Nucleus accumbens (tissue), 56 donors: Measurements from ENCODE around the gene FJX1.
A peak's percentile ranks its signal among the peaks of the same experiment; 100 is the strongest.
"Not testable (repeated sequence)": the region's sequence is repeated elsewhere in the genome, so short reads cannot be mapped to it uniquely, and the experiment has no call there.

Experiments used
- DNase-seq, 56 donors: peaks; one replicate each; lab custom pipeline; 2025; lab: John Stamatoyannopoulos, UW

Gene FJX1

DNA sequence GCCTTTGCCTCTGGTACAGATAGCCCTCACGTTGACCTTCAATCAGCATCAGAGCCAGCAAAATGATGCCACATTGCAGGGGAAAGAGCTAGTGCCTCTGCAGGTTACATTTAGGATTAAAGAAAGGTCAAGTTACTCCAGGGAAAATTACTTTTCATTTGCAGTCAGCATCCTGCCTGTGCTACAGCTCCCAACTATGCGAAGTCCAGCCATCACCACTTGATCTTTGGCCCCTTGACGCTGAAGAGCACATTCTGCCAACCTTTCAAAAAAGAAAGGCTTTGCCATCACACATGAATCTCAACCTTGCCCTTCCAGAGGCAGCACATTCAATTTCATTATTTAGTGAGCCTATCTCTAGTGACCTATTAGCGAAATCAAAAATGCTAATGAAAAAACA lies 11.3 kb downstream of the FJX1 start:
- no peak for DNase-seq

DNA sequence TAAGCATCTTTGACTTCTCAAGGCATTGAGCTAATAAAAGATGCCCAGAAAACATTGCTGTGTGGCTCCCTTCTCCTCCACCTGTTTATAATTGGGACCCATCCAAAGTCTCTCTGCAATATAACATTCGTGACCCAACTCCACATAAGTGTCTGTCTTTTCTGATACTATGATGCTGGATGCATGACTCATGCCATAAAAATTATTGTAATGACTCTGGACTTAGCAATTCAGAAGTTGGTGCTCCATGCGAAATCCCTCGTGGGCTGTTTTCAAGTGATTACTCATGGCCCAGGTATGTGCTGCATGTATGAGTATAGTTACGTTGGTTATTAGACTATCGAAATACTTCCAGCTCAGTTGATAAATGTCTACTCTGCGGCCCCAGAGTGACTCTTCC lies 11.7 kb downstream of the FJX1 start:
- DNase-seq: no peak

DNA sequence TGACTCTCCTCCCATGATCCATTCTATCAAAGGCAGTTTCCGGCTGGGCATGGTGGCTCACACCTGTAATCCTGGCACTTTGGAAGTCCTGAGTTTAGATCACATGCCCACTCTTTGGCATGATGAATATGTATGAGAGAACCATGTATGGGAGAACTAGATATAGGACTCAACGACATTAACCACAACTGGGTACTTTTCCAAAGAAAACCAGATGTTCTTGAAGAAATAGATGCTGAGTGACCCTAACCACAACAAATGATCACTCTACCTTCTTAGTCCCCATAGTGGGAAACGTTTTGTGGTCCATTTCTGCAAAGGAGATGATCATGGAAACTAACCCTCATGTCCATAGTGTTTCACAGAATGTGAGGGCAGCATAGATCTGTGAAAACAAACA lies 13.6 kb downstream of the FJX1 start:
- DNase-seq: no peak

DNA sequence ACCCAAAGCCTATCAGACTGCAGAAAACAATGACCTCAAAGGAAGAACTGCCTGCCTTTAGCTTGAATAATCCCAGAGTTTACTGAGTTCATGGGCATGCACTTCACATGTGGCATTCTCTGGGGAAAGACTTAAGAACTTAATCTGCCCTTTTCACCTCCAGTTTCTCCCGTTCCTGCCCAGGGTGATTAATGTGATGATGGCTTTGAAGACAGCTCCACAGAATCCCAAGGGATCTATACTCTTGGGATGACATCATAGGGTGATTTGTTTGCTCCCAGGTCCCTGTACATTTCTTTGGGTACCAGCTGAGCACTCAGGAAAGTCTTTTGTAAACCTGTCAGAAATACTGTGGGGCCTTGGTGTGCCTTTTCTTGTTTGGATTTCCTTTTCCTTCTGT lies 14.0 kb downstream of the FJX1 start:
- DNase-seq: no peak

DNA sequence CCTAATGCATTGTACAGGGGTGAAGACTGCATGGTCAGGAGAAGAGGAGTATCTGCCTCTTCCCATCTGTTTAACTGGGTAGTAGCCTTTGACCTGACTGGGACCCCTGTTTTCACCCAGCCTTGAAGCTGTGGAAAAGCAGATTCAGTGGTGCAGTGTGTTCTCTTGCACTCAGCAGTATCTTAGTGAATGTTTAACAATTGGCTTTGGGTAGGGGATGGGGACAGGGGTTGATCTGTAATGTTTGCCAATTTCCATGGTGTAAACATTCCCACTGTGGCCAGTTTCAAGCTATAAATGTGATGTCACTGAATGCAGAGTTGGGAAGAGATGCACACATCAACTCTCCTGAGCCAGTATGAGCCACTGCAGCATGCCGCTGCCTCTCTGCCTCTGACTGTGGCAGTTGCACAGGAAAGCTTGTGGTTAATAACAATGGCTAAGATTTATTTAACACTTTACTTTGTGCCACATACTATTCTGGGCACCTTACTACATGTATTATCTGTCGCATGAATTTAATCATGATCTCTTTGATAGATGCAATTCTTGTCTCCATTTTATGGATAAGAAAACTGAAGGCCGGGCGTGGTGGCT lies 15.7 kb downstream of the FJX1 start:
- no peak for DNase-seq

DNA sequence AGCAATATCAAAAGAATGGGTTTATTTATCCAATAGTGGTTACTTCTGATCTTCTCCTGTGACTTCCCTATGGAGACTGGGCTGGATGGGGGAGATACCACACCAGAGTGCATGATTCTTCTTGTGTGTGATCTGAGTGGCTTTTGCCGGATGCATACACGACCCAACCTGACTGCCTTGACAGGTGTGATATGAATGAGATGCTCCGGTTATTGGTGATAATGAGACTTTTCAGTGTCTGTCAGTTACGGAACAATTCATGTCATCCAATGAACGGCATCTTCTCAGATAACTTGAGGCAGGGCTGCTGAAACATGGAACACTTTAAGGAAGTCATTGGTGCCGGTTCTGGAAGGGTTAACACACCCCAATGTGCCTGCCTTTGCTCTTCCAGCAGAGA lies 17.7 kb downstream of the FJX1 start:
- DNase-seq: no peak

DNA sequence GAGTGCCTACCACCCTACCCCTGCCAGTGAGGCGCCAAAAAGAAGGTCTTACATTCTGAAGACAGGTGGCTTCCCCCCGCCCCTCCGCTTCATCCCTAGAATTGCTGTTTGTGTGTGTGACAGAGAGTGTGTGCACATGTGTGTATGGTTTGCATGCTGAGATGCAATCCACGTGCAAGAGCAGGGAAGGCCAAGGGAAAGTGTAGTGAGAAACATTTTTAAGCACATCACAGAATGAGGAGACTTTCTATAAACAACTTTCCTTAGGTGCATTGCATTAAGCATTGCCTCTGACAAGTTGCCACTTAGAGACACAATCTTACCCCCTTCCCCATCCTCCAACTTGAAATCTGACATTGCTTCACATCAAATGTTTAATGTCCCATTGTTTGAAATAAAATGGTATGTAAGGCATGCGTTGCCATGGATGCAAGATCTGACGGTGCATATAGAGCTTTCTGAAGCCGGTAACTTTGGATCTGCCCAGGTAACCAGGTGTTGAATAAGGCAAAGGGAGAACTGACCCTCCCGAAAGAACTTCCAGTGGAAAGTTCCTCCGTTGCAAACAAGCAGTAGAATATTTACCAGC lies 21.4 kb downstream of the FJX1 start:
- no peak for DNase-seq

DNA sequence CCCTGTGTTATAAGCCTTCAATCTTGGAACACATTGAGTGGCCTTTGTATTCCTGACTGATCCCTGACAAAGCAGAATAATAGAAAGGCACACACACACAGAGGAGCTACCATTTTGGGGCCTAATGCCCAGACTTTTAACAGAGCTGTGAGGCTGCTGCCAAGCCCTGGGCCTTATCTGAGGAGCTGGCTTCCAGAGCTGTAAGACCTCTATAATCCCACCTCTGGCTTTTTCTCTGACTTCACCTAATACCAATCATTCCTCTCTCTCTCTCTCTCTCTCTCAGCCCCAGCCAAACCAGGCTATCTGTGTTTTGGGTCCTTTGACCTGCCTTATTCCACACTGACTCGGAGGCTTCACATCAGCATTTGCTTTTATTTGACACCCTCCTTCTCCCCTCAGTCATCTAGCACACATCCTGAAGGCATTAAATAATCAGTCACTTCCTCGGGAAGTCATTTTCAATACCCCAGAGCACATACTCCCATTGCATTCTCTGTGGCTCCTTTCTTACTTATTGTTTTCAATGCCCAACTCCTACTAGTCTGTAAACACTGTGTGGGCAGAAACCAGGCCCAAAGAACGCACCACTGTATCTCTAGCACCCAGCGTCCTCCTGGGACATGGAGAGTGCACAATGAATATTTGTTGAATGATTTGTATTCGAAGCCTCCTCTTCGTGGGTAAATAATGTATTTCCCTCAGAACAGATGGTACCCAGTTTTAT lies 23.1 kb downstream of the FJX1 start:
- DNase-seq: no peak

DNA sequence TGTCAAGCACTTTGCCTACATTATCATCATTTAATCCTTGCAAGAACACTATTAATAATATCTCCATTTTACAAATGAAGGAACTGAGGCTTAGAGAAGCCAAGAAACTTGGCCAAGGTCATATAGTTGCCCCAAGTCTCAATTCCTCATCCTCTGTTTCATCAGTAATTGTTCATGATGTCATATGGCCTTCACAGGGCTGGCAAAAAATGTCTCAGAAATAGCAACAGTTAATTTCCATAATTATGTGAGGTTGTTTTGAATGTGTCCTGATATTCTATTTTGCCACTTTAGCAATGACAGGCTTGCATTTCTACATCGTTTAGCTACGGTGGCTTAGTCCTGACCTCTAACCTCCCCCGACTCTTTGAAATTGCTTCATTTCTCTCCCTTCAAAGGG lies 23.7 kb downstream of the FJX1 start:
- no peak for DNase-seq

DNA sequence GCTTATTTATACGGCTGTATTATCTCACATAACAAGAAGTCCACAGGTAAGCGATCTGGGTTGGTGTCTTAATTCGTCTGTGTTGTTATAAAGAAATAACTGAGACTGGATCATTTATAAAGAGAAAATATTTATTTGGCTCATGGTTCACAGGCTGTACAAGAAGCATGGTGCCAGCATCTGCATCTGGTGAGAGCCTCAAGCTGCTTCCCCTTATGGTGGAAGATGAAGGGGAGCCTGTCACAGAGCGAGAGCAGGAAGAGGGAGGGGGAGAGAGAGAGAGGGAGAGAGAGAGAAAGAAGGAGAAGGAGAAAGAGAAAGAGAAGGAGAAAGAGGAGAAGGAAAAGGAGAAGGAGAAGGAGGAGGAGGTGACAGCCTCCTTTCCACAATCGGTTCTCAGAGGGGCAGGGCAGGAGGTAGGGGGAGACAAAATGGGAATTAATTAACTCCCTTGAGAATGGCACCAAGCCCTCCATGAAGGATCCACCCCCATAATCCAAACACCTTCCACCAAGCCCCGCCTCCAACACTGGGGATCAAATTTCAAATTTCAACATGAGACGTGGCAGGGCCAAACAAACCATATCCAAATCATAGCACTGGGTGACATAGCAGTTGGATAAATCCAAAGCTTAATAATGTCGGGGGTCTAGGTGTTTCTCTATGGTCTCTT lies 29.3 kb downstream of the FJX1 start:
- DNase-seq: no peak

DNA sequence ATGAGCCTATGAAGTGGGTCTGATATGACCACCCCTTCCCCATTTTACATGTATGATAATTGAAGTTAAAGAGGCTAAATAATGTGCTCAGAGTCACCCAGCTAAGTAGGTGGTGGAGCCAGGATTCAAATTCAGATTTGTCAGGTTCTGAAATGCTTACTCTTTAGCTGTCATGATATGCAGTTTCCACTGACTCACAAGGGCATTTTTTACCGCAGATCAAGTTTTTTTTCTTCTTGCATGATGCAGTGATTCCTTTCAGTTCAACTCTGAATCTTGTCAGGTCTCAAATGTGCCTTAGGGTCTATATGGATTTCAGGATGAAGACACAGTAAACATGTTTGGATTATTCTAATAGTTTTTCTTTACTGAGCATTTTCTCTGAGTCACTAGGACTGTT lies 31.7 kb downstream of the FJX1 start:
- DNase-seq: no peak

DNA sequence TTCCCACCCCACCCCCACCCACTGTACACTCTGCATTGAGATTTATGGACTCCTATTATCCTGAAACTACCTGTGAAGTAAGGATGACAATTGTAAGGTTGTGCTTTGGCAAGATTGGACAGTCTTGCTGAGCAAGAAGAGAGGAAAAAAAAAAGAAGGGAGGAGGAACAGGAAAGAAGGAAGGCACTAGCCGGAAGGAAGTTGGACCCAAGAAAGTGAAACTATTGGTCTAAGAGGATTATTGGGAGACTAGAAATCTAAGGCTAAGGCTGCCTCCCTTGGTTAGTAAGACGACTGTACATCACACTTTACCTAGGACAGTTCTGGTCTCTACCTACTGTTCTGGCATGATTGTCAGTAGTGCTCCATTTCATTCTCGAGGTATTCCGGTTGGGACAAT lies 32.2 kb downstream of the FJX1 start:
- no peak for DNase-seq

DNA sequence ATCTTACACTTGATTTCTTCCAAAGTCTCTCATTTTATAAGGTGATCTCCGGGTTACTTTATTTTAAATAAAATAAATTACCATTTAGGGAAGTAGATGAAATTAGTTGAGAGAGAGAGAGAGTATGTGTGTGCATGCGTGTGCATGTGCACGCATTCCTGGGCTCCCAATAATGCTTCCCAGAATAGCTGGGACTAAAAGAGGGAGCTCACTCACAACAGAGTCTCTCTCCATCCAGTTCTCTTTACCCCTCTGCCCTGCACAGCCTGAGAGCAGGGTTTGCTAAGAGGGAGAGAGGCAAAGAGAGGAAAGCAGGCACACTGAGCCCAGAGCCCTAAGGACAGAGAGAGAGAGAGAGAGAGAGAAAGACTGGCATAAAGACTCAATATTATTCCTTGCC lies 33.0 kb downstream of the FJX1 start:
- no peak for DNase-seq

DNA sequence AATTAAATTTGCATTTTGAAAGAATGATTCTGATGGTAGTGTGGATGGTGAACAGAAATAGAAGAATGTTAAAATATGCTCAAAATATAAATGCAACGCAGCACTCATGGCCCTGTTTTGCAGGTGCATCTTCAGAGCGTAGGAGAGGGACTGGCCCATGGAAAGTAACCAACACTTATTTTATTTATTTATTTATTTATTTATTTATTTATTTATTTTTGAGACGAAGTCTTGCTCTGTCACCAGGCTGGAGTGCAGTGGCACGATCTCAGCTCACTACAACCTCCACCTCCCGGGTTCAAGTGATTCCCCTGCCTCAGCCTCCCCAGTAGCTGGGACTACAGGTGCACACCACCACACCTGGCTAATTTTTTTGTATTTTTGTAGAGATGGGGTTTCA lies 34.5 kb downstream of the FJX1 start:
- DNase-seq: not testable (repeated sequence)

DNA sequence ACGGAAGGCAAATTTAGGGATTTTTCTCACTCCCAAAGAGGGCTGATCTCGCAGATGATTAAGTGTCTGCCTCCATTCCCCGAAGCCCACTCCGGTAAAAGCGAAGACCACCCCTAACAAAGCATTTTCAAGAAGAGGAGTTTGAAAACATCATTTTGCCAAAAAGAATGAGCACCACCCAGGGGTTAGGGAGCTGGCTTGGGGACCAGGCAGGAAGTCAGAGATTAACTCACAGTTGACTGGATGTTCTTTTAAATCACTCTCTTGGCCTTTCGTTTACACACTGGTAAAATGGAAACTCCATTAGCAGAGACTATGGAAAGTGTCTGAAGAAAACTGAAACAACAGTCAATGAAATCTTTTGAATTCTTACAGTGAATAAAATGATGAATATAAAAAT lies 36.5 kb downstream of the FJX1 start:
- DNase-seq: no peak

DNA sequence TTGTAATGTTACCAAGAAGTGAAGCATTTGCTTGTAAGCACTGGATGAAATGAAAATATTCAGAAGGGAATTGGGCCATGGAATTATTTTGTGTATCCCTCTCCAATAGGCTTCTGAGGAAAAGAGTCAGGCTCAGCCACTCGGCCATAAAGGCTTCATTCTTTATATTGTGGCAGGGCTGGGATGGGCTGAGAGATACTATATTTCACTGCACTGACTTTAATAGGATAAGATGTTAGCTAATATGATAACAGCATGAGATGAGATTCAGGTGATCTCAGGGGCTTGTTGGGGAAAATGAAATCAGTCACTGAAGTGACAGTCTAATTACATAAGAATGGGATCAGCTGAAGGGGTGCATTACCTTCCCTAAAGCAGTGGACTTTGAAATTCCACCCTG lies 37.0 kb downstream of the FJX1 start:
- no peak for DNase-seq

DNA sequence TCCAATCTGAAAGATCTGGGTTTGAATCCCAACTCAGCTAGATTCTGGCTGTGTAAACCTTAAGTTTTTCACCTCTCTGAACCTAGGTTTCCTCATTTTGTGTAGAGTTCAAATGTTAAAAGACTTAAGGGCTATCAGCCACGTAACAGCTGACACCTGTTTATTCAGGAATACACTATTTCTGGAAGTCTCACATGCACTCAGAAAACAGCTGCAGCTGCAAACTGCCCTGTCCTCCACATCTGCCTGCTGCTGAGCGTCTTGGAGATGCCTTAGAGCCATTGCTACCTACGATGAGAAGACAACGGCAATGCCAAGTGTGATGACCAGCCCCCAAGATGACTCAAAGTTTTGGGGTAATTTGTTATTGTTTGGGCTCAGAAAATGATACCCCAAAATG lies 37.6 kb downstream of the FJX1 start:
- DNase-seq: no peak

DNA sequence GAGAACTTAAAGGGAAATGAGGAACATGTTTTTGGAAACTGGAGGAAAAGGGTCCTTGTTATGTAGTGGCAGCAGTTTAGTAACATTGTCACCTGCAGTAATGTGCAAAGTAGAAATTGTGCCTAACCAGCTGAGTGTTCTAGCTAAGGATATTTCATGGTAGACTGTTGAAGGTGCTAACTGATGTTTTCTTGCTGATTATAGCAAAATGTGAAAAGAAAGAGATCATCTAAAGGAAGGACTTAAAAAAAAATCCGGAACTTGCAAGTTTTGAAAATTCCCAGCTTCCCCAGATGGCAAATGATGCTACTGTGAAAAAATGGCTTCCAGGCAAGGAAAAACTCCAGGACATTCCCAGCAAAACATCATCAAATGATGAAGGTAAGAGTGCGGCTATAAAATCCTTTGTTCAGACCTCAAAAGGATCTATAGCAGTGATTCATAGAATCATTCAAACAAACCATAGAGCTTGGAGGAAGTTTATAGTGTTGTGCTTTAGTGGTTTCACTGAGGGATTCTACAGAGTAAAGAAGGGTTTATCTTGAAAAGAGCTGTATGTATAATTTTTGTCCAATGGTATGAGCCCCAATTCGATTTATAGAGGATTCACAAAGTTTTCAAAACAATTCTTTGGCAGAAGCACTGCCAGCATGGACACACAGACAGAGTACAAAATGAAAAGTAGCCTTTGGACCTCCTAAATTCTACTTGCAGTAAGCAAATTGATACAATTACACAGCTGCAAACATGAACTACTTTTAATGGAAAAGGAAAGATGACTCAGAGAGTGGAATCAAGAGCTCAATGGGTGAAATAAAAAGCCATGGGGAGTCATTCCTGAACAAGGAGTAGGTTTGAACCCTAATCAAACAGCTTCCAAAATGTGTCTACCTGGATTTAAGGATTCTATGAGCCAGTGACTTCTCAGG lies 40.0 kb downstream of the FJX1 start:
- DNase-seq: no peak

DNA sequence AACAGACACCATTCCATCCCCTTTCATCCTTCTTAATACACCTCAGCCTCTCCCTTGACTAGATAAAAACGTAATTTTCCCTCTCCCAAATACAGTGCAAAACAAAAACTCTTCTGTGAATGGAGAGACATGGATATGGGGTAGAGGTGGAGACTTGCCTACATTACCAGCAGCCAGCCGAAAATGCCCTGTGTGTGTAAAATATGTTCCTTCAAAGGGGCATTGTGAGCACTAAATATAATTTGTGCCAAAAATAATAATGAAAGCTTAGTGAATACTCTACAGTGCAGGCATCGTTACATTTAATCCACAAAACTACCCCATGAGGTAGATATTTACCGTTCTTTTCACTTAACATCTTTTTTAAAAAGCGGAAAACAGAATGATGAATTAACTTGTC lies 43.3 kb downstream of the FJX1 start:
- no peak for DNase-seq

DNA sequence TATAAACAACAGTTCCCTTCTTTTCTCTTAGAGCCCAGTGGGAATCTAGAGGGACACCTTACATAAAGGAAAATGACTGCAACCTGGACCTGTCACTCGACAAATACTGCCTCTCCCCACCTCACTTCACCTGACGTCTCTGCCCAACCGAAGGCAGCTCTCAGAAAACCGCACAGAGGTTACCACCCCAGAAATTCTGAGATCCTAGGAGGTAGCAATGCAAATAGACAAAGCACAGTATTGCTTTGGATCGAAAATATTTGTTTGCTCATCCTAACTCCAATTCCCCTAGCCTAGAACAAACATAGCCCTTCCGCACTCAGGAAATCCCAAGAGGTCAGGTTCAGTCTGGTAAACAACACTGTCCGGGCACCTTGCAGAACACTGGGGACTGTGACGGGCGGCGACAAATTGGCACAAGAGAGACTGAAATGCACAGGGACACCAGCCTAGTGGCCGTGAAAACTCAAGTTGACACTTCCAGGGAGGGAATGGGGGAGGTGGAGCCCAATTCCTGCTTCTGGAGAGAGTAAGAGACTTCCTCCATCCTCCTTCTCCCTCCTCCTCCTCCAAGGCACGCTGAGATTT lies 43.9 kb downstream of the FJX1 start:
- peak in 10 of 56 donors; percentile 35 to 90 (median 73) for DNase-seq
